GM15510 (cell line): ENCODE measurements around the gene OR6F1.

Experiments
- POLR2A ChIP-seq: IDR thresholded peaks from 3 replicates; pipeline ENCODE4 v1.6.1; 2011; ENCODE audit warnings: borderline replicate concordance; ENCODE audit not compliant: insufficient read length; ENCODE audit errors: extremely low read depth

OR6F1 gene

DNA sequence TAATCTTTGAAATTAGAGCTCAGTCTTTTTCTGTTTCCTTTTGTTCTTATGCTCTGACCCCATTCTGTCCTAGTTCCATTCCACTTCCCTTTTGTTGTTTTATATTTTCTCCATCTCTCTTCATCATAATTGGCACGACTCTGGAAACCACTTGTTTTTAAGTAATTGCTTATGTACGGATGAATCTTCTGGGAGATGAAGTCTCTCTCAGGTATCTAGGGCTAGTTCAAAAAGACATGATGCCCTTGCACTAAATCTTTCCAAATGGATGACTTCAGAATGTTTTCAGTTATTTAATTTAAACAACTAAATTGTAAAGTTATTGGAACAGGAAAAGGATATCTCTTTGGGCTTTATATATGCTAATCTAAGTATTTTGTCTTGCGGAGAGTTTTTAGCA lies at the start of gene OR6F1:
Gene OR6F1 (minus strand): TSS at position 101 of the 400 bp plus-strand sequence. CDS start 3,891 bp downstream, outside the sequence.
- TF ChIP-seq POLR2A = no peak

- TF ChIP-seq POLR2A = no peak
Observed at GRCh38 chr1:247760456-247760855, 44.0 kb upstream of the OR6F1 start, which contains the start of gene OR1C1. TSS of gene OR1C1 (minus strand) at chr1:247760556. CDS start at chr1:247758406, 2,150 bp downstream.

DNA sequence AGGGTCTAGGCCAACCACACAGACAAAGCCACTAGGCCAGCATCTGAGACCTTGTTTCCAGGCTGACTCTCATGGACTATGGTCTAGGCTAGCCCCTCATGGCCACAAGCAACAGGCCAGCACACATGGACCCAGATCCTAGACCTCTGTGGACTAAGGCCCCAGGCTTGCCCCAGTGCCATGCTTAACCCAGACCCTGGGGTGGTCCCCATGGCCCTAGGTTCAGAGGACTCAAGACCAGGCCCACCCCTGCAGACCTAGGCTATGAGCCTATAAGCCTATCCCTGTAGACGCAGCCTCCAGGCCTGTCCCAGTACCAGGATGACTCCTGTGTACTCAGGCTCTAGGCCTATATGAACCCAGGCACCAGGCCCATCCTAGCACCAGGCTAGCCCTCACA lies 33.4 kb upstream of the OR6F1 start:
- TF ChIP-seq POLR2A = no peak

GRCh38 chr1:247748041-247748440 lies 31.6 kb upstream of the OR6F1 start, which contains the start of gene OR14A2:
TSS of gene OR14A2 (minus strand) at chr1:247748141.
- no peak for TF ChIP-seq POLR2A

- no peak for TF ChIP-seq POLR2A
Observed at GRCh38 chr1:247747616-247748015, 31.2 kb upstream of the OR6F1 start.

- TF ChIP-seq POLR2A = no peak
Observed at GRCh38 chr1:247746391-247746935, 30.0 kb upstream of the OR6F1 start.

DNA sequence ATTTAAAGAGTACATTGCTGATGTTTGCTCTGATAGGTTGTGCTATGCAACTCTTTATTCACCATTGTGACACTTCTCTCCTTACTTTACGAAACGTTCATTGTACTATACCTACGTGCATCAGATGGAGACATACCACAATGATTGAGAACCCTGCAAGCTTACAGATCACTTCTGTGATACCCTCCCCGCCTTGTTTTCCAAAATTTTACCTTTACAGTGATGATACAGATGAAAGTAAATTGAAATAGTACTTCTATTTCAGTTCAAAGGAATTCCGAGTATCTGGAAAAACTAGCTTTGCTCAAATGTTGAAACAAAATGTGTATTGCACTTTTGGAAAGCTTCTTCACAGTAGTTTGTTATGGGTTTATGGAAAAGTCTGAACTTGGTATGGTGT lies 25.3 kb upstream of the OR6F1 start:
- no peak for TF ChIP-seq POLR2A

DNA sequence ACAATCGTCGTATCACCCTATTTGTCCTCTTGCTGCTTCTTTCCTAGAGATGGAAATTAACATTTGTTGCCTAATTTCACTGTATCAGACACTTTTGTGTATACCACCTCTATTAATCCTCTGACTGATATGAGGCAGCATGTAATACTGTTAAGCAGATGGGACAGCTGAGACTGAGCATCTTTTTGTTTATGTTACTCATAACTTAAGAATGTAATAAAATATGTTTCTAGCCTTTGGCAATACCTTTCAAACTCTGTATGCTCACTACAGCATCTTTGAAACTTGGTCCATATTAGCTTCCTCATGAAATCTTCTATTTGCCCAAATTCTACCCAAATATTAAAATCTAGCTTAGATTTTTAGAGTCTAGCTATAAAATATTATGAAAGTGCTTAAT lies 24.3 kb upstream of the OR6F1 start:
- no peak for TF ChIP-seq POLR2A

GRCh38 chr1:247738315-247738714 lies 21.9 kb upstream of the OR6F1 start, which contains the start of gene OR14K1:
TSS of gene OR14K1 (plus strand) at chr1:247738615. CDS start at chr1:247738615, 0 bp downstream.
- TF ChIP-seq POLR2A = no peak

GRCh38 chr1:247721222-247721621 lies 4.8 kb upstream of the OR6F1 start:
- no peak for TF ChIP-seq POLR2A

DNA sequence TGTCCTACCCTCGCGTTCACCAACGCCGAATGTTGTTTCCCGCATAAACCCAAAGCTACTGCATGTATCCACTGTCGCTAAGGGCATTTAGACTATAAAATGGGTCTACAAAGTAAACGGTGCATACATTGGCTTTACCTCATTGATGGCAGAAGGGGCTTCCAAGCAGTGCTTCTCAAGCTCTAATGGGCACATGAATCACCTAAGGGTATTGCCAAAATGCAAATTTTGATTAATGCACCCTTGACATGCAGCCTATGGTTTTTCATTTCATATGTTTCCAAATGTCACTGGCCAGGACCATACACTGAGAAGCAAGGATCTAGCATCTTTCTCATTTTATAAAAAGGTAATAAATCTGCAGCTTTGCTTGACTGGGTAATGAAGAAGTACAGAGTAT lies 2.7 kb downstream of the OR6F1 start:
- no peak for TF ChIP-seq POLR2A

DNA sequence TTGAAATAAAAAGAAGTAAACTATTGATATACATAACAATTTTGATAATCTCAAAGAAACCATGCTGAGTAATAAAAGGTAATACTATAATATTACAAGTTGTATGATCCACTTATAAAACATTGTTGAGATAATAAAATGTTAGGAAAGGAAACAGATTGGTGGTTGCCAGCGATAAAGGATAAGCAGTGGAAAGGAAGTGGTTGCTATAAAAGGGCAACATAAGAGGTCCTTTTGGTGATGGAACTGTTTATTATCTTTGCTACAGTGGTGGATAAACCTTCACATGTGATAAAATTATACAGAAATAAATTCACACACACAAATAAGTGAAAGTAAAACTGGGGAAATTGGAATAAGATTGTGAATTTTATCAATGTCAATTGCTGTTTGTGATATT lies 15.1 kb downstream of the OR6F1 start:
- no peak for TF ChIP-seq POLR2A

DNA sequence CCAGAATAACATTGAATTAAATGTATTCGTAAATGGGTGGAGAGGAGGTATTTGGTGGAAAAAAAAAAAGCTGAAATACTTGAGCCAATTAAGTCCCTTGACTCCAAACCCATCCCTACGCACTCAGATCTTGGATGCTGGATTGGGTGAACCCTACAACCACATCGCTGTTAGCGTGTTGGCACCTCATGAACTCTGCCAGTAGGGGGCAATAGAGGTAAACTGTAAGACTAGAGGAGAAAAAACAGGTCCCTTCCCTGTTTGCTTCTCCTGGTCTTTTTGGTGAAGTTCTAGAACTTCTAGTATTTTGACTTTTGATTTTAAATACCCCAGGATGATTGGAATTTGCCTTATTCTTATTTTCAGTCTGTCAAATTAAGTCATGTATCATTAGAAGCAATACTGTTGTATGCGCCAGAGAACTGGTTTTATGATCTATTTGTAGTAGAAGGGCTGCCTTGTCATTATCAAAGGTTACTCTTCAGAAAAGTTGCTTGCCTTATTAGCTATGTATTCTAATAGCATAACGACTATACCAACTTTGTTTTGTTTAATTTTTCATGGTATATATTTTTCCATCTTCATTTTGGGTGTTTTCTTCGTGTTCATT lies 35.1 kb downstream of the OR6F1 start:
- TF ChIP-seq POLR2A = no peak

DNA sequence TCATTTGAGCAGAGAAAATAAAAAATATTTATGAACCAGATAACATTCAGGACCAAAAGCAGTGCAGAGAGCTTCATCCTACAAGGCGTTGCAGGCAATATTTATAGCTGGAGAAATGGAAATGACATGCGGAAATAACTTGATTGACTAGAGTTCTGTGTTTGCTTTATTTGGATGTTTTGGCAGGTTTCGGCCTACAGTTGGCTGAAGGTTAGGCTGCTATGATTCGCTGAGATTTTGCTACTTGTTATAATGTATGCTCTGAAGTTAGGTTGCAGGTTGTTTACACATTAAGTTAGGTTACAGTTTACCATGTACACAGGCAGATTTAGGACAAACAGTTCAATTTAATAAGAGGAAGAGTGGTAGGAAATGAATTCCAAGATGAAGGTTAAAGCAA lies 36.3 kb downstream of the OR6F1 start:
- no peak for TF ChIP-seq POLR2A

DNA sequence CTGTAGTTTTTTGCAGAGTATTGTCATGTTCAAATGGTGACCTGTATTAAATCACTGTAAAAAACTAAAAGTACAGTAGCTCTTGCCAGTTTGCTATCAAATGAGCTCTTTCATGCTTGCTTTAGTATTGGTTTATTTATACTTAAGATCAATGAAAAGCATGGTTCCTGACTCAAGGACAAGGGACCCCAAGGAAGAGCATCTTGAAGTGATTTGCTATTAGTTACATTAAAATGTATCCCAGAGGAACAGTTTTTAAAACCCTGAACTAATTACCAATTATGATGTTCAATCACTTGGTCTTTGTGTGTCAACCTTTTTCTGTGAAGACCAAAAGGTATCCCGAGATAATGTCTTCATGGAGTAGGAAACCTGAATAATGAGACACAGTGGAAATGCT lies 36.8 kb downstream of the OR6F1 start, which contains the start of gene OR13G1:
Gene OR13G1 (minus strand): TSS at position 101 of the 400 bp plus-strand sequence. CDS start 6,698 bp downstream, outside the sequence.
- no peak for TF ChIP-seq POLR2A

DNA sequence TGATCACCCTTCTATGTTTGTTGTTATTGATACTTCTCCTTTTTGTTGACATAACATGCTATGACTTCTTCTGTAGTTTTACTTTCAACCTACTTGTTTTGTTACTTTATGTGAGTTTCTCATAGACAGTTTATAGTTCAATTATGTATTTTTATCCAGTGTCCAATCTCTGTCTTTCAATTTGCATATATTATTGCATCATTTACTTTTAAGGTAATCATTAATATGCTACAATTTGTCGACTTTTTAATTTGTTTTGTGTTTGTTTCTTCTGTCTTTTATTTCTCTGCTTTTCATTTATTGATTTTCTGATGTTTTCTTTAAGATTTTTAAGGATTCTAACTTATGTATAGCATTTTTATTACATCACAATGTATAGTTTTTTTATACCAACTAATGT lies 47.2 kb downstream of the OR6F1 start:
- TF ChIP-seq POLR2A = no peak
